OCI-LY1 (cell line): Measurements from ENCODE around the gene USP2.

Experiments
- H2AFZ ChIP-seq: fragments of 200-600 bp; sonication (generic), shearing (Covaris generic); 2 replicates; pipeline ENCODE4 v1.6.0; 2014; ENCODE audit warnings: antibody characterized with exemption, mild to moderate bottlenecking, low read length
- H3F3A ChIP-seq: fragments of 200-600 bp; sonication (generic), shearing (Covaris generic); 2 replicates; pipeline ENCODE4 v1.6.0; 2014; ENCODE audit warnings: mild to moderate bottlenecking, antibody characterized with exemption, low read length, moderate library complexity; ENCODE audit not compliant: insufficient read depth
- H3K27ac ChIP-seq: fragments of 200-600 bp; sonication (generic); 2 replicates; pipeline ENCODE4 v1.5.1; 2014; ENCODE audit warnings: low read length, mixed run types, mild to moderate bottlenecking, low read depth; ENCODE audit not compliant: poor library complexity, severe bottlenecking
- H3K27me3 ChIP-seq: fragments of 200-600 bp; sonication (generic); 2 replicates; pipeline ENCODE4 v1.6.0; 2014; ENCODE audit warnings: antibody characterized with exemption, mild to moderate bottlenecking, low read length, moderate library complexity; ENCODE audit not compliant: insufficient read depth
- H3K36me3 ChIP-seq: fragments of 200-600 bp; sonication (generic); 2 replicates; pipeline ENCODE4 v1.6.1; 2014; ENCODE audit warnings: mild to moderate bottlenecking, antibody characterized with exemption, low read length, moderate library complexity, mixed read lengths; ENCODE audit not compliant: insufficient read depth
- H3K4me1 ChIP-seq: fragments of 200-600 bp; sonication (generic); 2 replicates; pipeline ENCODE4 v1.5.1; 2014; ENCODE audit warnings: mild to moderate bottlenecking, low read length, moderate library complexity; ENCODE audit not compliant: insufficient read depth, severe bottlenecking
- H3K4me2 ChIP-seq: fragments of 200-600 bp; sonication (generic), shearing (Covaris generic); 2 replicates; pipeline ENCODE4 v1.6.1; 2014; ENCODE audit warnings: low read length
- H3K4me3 ChIP-seq: fragments of 200-600 bp; sonication (generic); 2 replicates; pipeline ENCODE4 v1.5.1; 2014; ENCODE audit warnings: low read length, low read depth, mild to moderate bottlenecking, mixed read lengths; ENCODE audit not compliant: poor library complexity, severe bottlenecking
- H3K79me2 ChIP-seq: fragments of 200-600 bp; shearing (Covaris generic); 2 replicates; pipeline ENCODE4 v1.6.1; 2016; ENCODE audit warnings: mixed run types, low read length, mixed read lengths; ENCODE audit not compliant: insufficient read depth
- H3K9ac ChIP-seq: fragments of 200-600 bp; sonication (generic), shearing (Covaris generic); 2 replicates; pipeline ENCODE4 v1.6.1; 2014; ENCODE audit warnings: mild to moderate bottlenecking, low read length, mixed read lengths
- H3K9me2 ChIP-seq: fragments of 200-600 bp; sonication (generic), shearing (Covaris generic); 2 replicates; pipeline ENCODE4 v1.6.1; 2014; ENCODE audit warnings: low read depth, mild to moderate bottlenecking, low read length, mixed read lengths
- H3K9me3 ChIP-seq: fragments of 200-600 bp; shearing (Covaris generic); 2 replicates; pipeline ENCODE4 v1.6.1; 2014; ENCODE audit warnings: low read length, mixed read lengths
- H4K20me1 ChIP-seq: fragments of 200-600 bp; sonication (generic), shearing (Covaris generic); 2 replicates; pipeline ENCODE4 v1.6.0; 2016; ENCODE audit warnings: mild to moderate bottlenecking, low read length; ENCODE audit not compliant: insufficient read depth
- EZH2 ChIP-seq: fragments of 200-600 bp; sonication (generic), shearing (Covaris generic); IDR thresholded peaks from 2 replicates; pipeline ENCODE4 v1.8.0; 2017; ENCODE audit warnings: borderline replicate concordance, mixed run types, mild to moderate bottlenecking, antibody characterized with exemption, low read length, moderate library complexity, mixed read lengths
- TF ChIP-seq, protein P1 (sequence below): fragments of 200-600 bp; sonication (generic), shearing (Covaris generic); IDR thresholded peaks from 2 replicates; pipeline ENCODE4 v1.5.1; 2017; ENCODE audit warnings: mild to moderate bottlenecking, antibody characterized with exemption, low read length, moderate library complexity, mixed read lengths

The USP2 gene

DNA sequence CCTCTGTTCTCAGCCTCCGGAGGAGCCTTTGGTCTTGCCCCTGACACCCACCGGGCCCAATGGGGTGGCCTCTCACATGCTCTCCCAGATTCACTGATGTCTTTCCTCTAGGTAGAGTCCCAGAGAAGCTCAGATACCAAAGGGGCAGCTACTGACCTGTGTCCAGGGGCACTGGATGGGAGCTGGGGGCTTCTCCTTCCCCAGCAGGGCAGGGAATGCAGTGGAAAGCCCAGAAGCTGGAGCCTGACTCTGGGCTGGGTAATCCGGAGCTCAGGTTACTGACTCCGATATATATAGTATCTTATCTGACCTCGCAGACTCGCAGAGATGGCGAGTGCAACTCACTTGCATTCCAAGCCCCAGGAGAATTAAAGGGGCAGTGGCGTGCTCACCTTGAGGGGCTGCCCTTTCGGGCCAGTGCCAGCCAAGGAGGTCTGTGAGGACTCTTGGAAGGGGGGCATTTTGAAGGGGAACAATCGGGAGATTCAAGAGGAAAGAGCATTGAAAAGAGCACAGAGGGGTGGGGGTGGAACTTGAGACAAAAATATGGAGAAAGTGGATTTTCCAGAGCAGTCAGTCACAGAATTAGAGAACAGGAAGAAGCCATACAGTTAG, 2.5 kb downstream of the USP2 start:
- Histone ChIP-seq H3F3A (no peaks in the 10 kb centered on the region), H3K79me2 (no peaks in the 10 kb centered on the region), H3K27me3 (no peaks in the 10 kb centered on the region), H3K27ac (no peak overlapping the region), H2AFZ (no peak overlapping the region), H3K4me2 (no peak overlapping the region), H3K4me3 (no peak overlapping the region), H3K9me3 (no peaks in the 10 kb centered on the region), H4K20me1 (no peaks in the 10 kb centered on the region), H3K4me1 (peaks cover 16% of the 10 kb centered on the region), H3K9me2 (no peaks in the 10 kb centered on the region), H3K36me3 (no peaks in the 10 kb centered on the region), H3K9ac (no peak overlapping the region)
- TF ChIP-seq EZH2: no peak
- TF ChIP-seq, protein P1, sequence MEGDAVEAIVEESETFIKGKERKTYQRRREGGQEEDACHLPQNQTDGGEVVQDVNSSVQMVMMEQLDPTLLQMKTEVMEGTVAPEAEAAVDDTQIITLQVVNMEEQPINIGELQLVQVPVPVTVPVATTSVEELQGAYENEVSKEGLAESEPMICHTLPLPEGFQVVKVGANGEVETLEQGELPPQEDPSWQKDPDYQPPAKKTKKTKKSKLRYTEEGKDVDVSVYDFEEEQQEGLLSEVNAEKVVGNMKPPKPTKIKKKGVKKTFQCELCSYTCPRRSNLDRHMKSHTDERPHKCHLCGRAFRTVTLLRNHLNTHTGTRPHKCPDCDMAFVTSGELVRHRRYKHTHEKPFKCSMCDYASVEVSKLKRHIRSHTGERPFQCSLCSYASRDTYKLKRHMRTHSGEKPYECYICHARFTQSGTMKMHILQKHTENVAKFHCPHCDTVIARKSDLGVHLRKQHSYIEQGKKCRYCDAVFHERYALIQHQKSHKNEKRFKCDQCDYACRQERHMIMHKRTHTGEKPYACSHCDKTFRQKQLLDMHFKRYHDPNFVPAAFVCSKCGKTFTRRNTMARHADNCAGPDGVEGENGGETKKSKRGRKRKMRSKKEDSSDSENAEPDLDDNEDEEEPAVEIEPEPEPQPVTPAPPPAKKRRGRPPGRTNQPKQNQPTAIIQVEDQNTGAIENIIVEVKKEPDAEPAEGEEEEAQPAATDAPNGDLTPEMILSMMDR: no peak

DNA sequence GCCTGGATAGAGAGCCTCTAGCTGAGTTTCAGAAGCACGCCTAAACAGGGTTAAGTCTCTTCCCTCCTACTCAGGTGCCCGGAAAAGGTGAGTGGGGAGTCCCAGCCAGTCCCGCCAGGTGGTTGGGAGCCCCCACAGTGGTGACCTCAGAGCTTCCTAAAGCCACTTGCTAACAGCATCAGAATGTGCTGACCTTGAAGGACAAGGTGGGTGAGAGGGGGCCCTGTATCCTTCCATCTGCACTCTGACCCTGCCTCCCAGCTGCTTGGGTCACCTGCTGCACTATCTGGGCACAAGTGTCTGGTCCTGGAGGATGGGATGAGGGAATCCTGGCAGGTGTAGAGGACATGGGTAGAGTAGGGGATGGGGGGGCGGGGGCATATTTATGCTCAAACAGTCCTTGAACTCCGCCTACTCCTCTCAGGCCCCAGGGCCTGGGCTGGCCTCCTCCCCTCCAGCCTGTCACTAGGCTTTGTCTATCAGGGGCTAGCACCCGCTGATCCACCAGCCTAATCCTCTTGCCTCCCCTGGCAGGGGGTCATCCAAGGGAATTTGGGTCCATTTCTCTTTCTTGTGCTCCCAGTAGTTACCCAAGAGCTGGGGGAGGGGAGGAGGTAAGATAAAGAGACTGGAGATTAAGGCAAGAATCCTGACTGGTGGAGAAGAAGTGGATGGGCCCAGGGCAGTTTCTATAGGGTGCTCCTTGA, 3.4 kb downstream of the USP2 start:
- Histone ChIP-seq H3K36me3 (no peaks in the 10 kb centered on the region), H3K4me2 (no peak overlapping the region), H2AFZ (no peak overlapping the region), H3K79me2 (no peaks in the 10 kb centered on the region), H3K9ac (no peak overlapping the region), H3F3A (no peaks in the 10 kb centered on the region), H3K4me3 (no peak overlapping the region), H3K4me1 (peaks cover 23% of the 10 kb centered on the region), H3K27me3 (no peaks in the 10 kb centered on the region), H3K9me2 (no peaks in the 10 kb centered on the region), H4K20me1 (no peaks in the 10 kb centered on the region), H3K9me3 (no peaks in the 10 kb centered on the region), H3K27ac (no peak overlapping the region)
- TF ChIP-seq, protein P1: no peak
- no peak for TF ChIP-seq EZH2

DNA sequence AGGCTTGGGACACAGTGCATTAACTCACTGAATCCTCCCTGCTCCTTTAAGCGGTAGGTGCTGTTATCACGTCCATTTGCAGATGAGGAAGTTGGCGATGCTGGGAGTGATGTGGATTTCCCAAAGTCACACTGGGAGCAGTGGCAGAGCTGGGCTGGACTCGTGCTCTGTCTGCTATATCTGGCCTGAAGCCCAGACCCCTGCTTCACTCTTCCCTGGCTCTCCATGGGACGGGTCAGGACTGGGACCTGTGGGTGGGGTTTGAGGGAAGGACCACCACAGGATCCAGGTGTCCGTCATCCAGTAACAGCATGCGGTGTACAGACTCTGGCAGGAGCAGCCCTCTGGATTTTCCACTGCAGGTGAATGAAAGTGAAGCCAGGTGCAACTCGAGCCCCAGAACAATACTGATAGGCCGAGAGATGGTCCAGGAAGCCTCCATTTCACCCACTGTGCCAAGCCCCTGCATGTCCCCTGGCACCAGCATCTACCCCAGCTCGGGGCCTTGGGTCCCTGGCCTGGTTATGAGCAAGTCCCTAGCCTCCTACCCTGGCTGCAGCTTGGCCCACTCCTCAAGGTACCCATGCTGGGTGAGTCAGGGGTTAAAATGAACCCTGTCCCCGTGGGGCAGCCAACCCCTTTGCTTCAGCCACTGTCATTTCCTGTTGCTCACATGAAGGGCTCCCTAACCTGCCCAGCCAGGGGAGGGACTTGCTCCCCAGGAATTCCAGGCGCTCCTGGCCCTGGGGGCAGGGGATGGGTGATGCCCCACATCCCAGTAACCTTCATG, 4.2 kb downstream of the USP2 start:
- H3K9me3 ChIP-seq: no peaks in the 10 kb centered on the region
- no peaks in the 10 kb centered on the region for H3K79me2 ChIP-seq
- H4K20me1 ChIP-seq: no peaks in the 10 kb centered on the region
- no peak overlapping the region for H3K9ac ChIP-seq
- no peak overlapping the region for H3K4me2 ChIP-seq
- H3K27me3 ChIP-seq: no peaks in the 10 kb centered on the region
- H3K9me2 ChIP-seq: no peaks in the 10 kb centered on the region
- H2AFZ ChIP-seq: no peak overlapping the region
- TF ChIP-seq EZH2: no peak
- TF ChIP-seq, protein P1: no peak
- H3F3A ChIP-seq: no peaks in the 10 kb centered on the region
- H3K4me3 ChIP-seq: no peak overlapping the region
- H3K36me3 ChIP-seq: no peaks in the 10 kb centered on the region
- H3K4me1 ChIP-seq: peaks cover 23% of the 10 kb centered on the region
- H3K27ac ChIP-seq: no peak overlapping the region
